T-helper 9 cell (primary cell): Measurements from ENCODE around the gene BHLHE40.

Experiments
- DNase-seq: peaks from one replicate; pipeline ENCODE4 v3.0.0-alpha.2; 2020

The BHLHE40 gene

GRCh38 chr3:5002174-5002870, 23.1 kb downstream of the BHLHE40 start:
- DNase-seq, result peak; percentile 34

- DNase-seq, result no peak
Observed at GRCh38 chr3:5002871-5003247, 23.6 kb downstream of the BHLHE40 start.

GRCh38 chr3:5004319-5005152, 25.3 kb downstream of the BHLHE40 start:
- DNase-seq, result no peak

GRCh38 chr3:5005367-5005766, 26.1 kb downstream of the BHLHE40 start:
- no peak for DNase-seq

DNA sequence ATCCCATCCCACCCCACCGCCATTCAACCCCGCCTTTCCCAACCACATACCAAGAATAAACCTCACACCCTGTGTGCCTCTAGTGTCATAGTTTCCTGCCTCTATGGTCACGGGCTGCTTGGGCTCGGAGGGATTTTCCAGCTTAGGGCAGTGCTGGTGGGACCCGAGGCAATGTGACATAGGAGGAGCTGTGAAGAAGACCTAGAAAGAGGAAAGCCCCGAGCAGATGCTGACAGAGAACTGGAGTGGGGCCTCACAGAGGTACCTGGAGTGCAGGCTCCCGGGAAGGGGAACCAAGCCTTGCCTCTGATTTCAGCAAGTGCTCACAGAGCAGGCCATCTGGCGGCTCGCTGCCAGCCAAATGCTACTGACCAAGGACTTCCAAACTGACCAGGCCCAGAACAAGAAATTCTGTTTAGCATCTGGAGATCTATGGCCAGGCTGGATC, 27.5 kb downstream of the BHLHE40 start:
- peak; percentile 64 for DNase-seq

DNA sequence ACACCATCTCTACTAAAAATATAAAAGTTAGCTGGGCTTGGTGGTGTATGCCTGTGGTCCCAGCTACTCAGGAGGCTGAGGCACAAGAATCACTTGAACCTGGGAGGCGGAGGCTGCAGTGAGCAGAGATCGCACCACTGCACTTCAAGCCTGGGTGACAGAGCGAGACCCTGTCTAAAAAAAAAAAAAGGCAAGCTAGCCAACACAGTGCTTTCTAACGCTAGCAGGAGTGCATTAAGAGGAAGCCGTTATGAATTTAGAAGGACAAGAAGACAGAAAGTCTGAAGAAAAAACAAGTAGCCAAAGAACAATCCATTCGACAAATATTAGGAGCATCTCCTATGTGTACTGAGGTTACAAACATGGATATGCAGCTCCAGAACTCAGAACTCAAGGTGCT, 28.6 kb downstream of the BHLHE40 start:
- DNase-seq, result no peak

- no peak for DNase-seq
Observed at GRCh38 chr3:5009506-5010109, 30.4 kb downstream of the BHLHE40 start.

- no peak for DNase-seq
Observed at GRCh38 chr3:5010140-5010539, 30.9 kb downstream of the BHLHE40 start.

DNA sequence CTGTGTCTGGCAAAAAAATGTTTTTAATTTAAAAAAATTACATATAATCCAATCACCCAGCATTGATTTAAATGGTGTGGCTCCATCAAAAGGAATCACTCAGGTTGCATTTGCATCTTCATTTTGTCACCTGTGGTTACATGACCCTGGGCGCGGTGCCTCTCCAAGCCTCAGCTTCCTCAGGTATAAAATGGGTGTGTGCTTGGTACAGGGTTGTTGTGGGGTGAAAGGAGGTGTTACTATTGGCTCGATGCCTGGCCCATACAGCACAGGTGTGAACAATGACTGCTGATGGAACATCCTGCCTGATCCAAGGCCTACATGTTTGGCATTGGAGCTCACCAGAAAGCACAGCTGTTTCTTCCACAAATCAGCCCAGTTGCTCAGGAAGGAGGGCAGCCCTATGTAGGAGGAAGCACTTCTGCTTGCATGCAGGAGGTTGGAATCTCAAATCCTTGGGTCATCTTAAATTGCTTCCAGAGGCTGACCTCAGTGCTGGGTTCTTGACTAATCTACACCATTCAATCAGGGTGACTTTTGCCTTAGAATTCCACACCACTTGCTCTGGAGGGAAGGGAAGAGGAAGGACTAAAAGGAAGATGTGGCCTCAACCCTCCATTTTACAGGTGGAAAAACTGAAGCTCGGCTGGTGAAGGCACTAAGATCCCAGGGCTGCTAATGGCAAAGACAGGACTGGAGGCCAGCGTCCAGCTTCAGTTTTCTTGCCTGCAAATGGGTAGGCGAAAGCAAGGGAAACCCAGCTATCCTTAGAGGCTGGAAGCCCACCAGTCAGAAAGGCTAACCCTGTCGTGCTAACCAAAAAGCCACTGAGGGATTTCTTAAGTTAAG, 31.7 kb downstream of the BHLHE40 start:
- no peak for DNase-seq

GRCh38 chr3:5011555-5012256, 32.5 kb downstream of the BHLHE40 start:
- DNase-seq, result no peak

GRCh38 chr3:5012367-5012766, 33.1 kb downstream of the BHLHE40 start:
- DNase-seq, result no peak

DNA sequence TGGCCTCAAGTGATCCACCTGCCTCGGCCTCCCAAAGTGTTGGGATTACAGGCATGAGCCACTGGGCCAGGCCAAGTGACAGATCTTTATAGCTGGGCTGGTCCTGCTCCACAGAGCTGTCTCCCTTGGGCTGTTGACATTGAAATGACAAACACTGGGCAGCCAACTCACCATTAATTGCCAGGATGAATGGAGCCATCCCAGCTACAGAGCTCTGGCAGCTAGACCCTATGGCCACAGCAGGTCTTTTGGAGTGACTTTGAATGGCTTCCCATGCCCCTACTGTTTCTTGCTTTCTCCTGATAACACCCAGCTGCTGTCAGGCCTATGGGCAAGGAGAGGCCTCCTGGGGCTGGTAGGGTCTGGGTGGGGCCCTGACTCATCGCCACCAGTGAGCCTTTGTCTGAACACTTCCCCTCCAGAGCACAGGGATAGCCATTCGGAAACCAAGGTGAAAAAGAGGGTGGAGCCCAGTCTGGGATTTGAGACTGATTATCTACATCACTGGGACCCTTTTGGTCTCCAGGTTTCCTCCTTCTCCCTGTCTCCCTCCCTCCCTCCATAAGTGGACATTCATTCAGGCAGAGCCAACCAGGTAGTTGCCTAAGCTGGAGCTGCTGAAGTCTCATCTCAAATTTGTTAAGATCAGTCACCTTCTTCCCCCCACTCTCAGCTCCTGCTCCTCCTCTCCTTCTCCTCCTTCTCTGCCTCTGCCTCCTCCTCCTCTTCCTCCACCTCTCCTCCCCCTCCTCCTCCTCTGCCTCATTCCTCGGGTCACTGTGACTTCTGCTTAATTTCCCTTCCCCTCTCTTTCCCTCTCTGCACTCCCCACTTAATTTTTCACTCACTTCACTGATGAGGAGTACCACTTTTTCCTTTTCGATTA, 34.0 kb downstream of the BHLHE40 start:
- no peak for DNase-seq

DNA sequence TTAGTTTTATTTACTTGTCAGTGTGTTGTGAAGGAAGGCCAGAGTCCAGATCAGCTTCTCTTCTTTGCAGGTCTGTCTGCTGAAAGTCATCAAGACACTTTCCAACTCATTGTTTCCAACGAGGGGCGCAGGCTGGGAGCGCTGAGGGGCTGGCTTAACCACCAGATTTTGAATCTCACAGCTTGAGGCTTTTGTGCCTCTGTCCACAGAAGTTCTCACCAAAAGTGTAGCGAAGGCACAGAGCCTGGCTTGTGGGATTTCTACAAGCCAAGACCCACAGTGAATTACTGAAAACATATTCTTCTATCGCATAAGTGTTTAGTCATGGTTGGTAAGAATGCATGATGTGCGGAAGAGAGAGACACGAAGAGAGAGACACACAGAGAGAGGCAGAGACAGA, 35.2 kb downstream of the BHLHE40 start:
- DNase-seq, result no peak

DNA sequence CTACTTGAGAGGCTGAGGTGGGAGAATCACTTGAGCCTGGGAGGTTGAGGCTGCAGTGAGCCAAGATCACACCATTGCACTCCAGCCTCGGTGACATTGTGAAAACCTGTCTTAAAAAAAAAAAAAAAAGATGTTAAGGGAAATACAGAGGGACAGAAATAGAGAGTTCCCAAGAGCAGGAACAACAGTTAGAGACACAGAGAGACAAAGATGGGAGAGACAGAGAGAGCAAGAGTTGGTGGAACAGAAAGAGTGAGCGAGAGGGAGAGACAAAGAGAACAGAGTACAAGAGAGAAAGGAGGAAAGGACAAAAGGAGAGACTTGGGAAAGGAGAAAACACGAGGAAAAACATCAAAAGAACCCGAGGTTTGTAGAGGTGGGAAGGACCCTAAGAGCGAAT, 35.8 kb downstream of the BHLHE40 start:
- DNase-seq, result no peak

DNA sequence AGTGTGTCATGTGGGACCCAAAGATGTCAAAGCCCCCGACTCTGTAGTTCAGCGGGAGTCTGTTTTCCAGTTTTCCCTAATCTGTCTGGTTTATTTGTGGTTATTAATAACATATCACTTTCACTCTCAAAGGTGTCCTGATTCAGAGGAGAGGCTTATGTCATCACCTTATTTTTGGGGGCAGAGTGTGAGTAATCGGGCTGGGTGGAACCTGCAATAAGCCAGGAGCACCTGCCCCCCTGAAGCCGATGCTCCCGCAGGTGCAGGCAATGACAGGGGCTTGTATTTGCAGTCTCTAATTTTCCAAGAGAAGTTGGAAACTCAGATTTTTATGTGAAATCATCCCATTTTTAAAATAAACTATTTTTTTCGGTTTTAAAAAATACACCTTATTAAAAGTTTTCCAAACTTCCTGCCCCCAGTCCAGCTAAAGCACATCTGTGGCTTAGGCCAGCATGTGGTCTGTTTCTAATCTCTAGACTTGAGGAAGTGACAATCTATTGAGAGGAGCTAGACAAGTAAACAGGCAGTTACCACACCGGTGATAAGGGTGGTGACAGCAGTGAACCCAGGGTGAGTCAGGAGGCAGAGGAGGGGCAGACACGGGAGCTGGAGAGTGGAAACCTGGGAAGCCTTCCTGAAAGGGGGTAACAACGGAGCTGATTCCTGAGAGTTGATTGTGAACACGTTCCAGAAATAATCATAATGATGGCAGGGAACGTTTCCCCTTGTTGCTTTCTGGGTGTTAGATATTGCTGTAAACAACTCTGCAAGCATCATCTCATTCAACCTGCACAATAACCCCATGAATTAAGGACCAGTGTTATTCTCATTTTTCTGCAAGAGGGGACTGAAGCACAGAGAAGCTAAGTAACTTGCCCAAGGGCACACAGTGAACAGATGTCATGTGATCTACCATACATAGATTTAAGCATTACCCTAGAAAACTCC, 37.2 kb downstream of the BHLHE40 start:
- peak; percentile 42 for DNase-seq

GRCh38 chr3:5017925-5018531, 38.8 kb downstream of the BHLHE40 start:
- DNase-seq, result no peak

DNA sequence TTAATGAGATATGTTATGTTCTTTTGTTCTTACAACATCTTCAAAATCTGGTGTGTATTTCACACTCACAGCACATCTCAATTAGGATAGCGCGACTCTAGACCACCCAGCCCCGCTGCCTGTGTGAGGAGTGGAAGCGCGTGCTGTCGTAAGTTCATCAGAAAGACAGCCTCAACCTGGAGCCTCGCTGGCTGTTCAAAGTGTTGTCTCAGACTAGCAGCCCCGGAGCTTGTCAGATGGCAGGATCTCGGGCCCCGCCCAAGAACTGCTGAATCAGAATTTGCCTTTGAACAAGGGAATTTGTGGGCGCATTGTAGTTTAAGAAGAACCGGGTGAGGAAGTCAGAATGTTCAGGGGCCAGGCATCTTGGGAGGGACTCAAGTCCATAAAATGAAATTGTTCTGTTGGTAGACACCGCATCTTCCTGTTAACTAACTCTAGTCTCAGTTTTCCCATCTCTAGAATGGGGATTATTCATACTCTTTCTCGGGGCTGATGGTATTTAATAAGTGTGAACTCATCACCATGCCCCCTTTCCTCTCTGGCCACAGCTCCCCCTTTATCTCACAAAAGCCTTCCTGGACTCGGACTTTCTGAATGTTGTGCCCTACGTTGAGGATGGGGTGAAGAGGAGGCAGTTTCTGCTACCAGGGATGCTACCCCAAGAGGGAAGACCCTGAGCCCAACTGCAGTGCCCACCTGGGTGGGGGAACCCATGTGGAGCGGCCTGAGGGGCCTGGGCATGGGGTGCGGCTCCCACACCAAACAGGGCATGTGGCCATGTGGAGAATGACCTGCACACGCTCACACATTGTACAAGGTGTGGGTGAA, 40.4 kb downstream of the BHLHE40 start:
- peak; percentile 65 for DNase-seq

GRCh38 chr3:5020242-5020722, 41.0 kb downstream of the BHLHE40 start:
- no peak for DNase-seq
